ENCODE measurements around the gene AFMID.
A peak's percentile ranks its signal among the peaks of the same experiment; 100 is the strongest.

Gene AFMID

GRCh38 chr17:78180508-78180907 lies 6.7 kb upstream of the AFMID start:
- no peak for DNase-seq

GRCh38 chr17:78182504-78182903 lies 4.7 kb upstream of the AFMID start:
- DNase-seq: no peak

- DNase-seq: no peak
These were observed 3.2 kb upstream of the AFMID start for GRCh38 chr17:78183916-78184315.

GRCh38 chr17:78184351-78184750 lies 2.8 kb upstream of the AFMID start:
- DNase-seq: no peak

GRCh38 chr17:78184868-78185267 lies 2.3 kb upstream of the AFMID start:
- DNase-seq: no peak

GRCh38 chr17:78185981-78186691 lies 1.0 kb upstream of the AFMID start:
- DNase-seq: no peak

- DNase-seq: no peak
These were observed 9.6 kb downstream of the AFMID start for GRCh38 chr17:78196716-78197115.

- DNase-seq: no peak
These were observed 10.1 kb downstream of the AFMID start for GRCh38 chr17:78197147-78197832.

- DNase-seq: no peak
These were observed 13.3 kb downstream of the AFMID start for GRCh38 chr17:78200451-78200850.

GRCh38 chr17:78202666-78203065 lies 15.5 kb downstream of the AFMID start:
- DNase-seq: no peak

GRCh38 chr17:78204387-78205123 lies 17.4 kb downstream of the AFMID start:
- DNase-seq: no peak

- DNase-seq: no peak
These were observed 18.1 kb downstream of the AFMID start for GRCh38 chr17:78205124-78205775.

GRCh38 chr17:78206298-78206697 lies 19.1 kb downstream of the AFMID start:
- DNase-seq: no peak

- DNase-seq: no peak
These were observed 21.3 kb downstream of the AFMID start for GRCh38 chr17:78208486-78208885.

GRCh38 chr17:78210111-78210510 lies 22.9 kb downstream of the AFMID start:
- DNase-seq: no peak

GRCh38 chr17:78211032-78211431 lies 23.9 kb downstream of the AFMID start:
- no peak for DNase-seq

- peak; percentile 89 for DNase-seq
These were observed 27.0 kb downstream of the AFMID start, which contains the start of gene BIRC5 for GRCh38 chr17:78214016-78214705. Gene BIRC5 (plus strand): TSS chr17:78214253. CDS start chr17:78214317, 64 bp downstream.

GRCh38 chr17:78214706-78215061 lies 27.5 kb downstream of the AFMID start:
- DNase-seq: no peak

GRCh38 chr17:78219396-78220150 lies 32.4 kb downstream of the AFMID start:
- DNase-seq: no peak

- no peak for DNase-seq
These were observed 35.9 kb downstream of the AFMID start for GRCh38 chr17:78223061-78223460.

GRCh38 chr17:78223765-78224164 lies 36.6 kb downstream of the AFMID start:
- DNase-seq: no peak

All from CD4-positive, alpha-beta T cell treated with Interleukin-12 subunit alpha and Interleukin-12 subunit beta, for 1 hour (primary cell).